Activated CD4-positive, alpha-beta T cell treated with anti-CD3 and anti-CD28 coated beads, Interleukin-2, amount 10 ng/mL, durations not matched to agents 7 days and 5 days (primary cell): ENCODE measurements around the gene BTC. TPM values are rescaled to one million over a fixed set of nuclear protein-coding genes. Genes with fewer than 3 reads are reported as not detected.
"Not testable (repeated sequence)": the region's sequence is repeated elsewhere in the genome, so short reads cannot be mapped to it uniquely, and the experiment has no call there.

Experiments
- CTCF ChIA-PET: fragments of 350-600 bp; sonication (Branson Sonifier 250); formaldehyde crosslinking; loops from one replicate; lab custom pipeline; 2021; ENCODE audit warnings: antibody characterized with exemption; lab: Charles Lee
- POLR2A ChIA-PET: fragments of 350-600 bp; sonication (Branson Sonifier 250); formaldehyde crosslinking; loops from one replicate; lab custom pipeline; 2021; ENCODE audit warnings: antibody characterized with exemption; lab: Charles Lee
- DNase-seq: peaks from one replicate; pipeline ENCODE4 v3.0.0-alpha.2; 2020
- H3K27ac Mint-ChIP-seq: one replicate; pipeline ENCODE4 v1.8.0; 2021; ENCODE audit warnings: mild to moderate bottlenecking, moderate library complexity, mixed read lengths
- H3K27me3 Mint-ChIP-seq: one replicate; pipeline ENCODE4 v1.8.0; 2021; ENCODE audit warnings: mixed read lengths
- H3K36me3 Mint-ChIP-seq: one replicate; pipeline ENCODE4 v1.8.0; 2021; ENCODE audit warnings: low read depth, mixed read lengths
- H3K4me1 Mint-ChIP-seq: one replicate; pipeline ENCODE4 v1.8.0; 2021; ENCODE audit warnings: mixed read lengths
- H3K4me3 Mint-ChIP-seq: one replicate; pipeline ENCODE4 v1.8.0; 2021; ENCODE audit warnings: mild to moderate bottlenecking, moderate library complexity, mixed read lengths
- H3K9me3 Mint-ChIP-seq: one replicate; pipeline ENCODE4 v1.8.0; 2021; ENCODE audit warnings: mixed read lengths
- total RNA-seq, 2 experiments: library from RNA; stranded (reverse); gene quantifications; one replicate each; pipeline ENCODE4 v1.2.3, GENCODE V29; 2021

Gene BTC, protein sequence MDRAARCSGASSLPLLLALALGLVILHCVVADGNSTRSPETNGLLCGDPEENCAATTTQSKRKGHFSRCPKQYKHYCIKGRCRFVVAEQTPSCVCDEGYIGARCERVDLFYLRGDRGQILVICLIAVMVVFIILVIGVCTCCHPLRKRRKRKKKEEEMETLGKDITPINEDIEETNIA
- not detected for total RNA-seq

- H3K36me3 Mint-ChIP-seq: no peaks in the 10 kb centered on the region
- H3K27me3 Mint-ChIP-seq: peaks cover 52% of the 10 kb centered on the region
- ChIA-PET CTCF (no interaction called here), POLR2A (no interaction called here)
- no peak within 1 kb of the TSS for H3K27ac Mint-ChIP-seq
- H3K9me3 Mint-ChIP-seq: no peaks in the 10 kb centered on the region
- no peak for DNase-seq
- H3K4me3 Mint-ChIP-seq: no peak within 1 kb of the TSS
- H3K4me1 Mint-ChIP-seq: peaks cover 2% of the 10 kb centered on the region
Observed at GRCh38 chr4:74794382-74795010, at the start of gene BTC. Gene BTC, minus strand, starts transcription at chr4:74794523. Its CDS starts 198 bp downstream, at chr4:74794325.

DNA sequence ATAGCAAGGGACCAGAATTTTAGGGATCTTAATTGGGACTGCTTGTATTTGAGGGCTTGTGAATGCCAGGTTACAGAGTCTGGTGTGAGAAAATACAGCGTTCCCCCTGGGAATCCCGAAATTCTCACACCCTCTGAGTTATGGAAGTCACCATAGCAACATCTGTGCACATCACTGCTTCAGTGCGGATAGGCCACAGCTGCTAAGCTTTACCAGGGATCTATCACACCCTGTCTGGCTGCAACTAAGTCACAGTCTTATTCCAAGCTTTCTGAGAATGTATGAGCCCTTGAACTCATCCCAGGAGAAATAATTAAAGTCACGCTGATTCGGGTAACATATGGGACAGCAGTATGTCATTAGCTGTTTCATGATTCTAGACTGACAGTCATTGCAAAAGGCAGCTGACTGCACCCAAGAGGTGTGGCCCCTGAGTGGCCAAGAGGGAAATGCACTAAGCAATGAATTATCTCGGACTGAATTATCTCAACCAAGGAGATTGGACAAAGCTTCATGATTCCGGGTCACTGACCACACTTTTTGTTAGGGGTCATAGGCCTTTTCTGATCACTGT is 46.7 kb upstream of the BTC start:
- no peaks in the 10 kb centered on the region for H3K27me3 Mint-ChIP-seq
- CTCF ChIA-PET: no interaction called here
- no peak for DNase-seq
- no peak overlapping the region for H3K4me3 Mint-ChIP-seq
- no peaks in the 10 kb centered on the region for H3K36me3 Mint-ChIP-seq
- no peak overlapping the region for H3K27ac Mint-ChIP-seq
- POLR2A ChIA-PET: no interaction called here
- no peaks in the 10 kb centered on the region for H3K9me3 Mint-ChIP-seq
- H3K4me1 Mint-ChIP-seq: no peaks in the 10 kb centered on the region

- no peaks in the 10 kb centered on the region for H3K9me3 Mint-ChIP-seq
- no peaks in the 10 kb centered on the region for H3K4me1 Mint-ChIP-seq
- no peak for DNase-seq
- POLR2A ChIA-PET: no interaction called here
- no peak overlapping the region for H3K27ac Mint-ChIP-seq
- CTCF ChIA-PET: no interaction called here
- no peaks in the 10 kb centered on the region for H3K36me3 Mint-ChIP-seq
- no peaks in the 10 kb centered on the region for H3K27me3 Mint-ChIP-seq
- H3K4me3 Mint-ChIP-seq: no peak overlapping the region
Observed at GRCh38 chr4:74838746-74839370, 44.5 kb upstream of the BTC start.

DNA sequence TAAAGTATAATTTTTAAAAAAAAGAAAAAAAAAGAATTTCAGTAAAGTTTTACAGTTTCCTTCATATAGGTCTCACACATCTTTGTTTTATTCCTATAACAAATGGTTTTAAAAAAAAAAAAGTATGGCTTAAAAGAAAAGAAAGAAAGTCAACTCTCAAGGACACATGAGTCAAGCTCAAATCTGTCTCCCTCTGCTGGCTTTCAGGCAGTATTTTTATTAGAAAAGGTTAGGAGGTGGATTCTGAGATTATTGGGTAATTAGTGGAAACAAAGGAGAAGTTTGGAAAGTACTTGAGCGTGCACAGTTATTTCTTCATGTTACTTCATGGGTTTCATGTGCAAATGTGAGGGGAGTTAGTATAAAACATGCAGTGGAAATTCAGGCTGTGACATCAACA is 36.6 kb upstream of the BTC start:
- no peak for DNase-seq
- POLR2A ChIA-PET: no interaction called here
- Mint-ChIP-seq H3K36me3 (no peaks in the 10 kb centered on the region), H3K9me3 (peaks cover 5% of the 10 kb centered on the region), H3K27ac (no peak overlapping the region), H3K4me3 (no peak overlapping the region), H3K4me1 (no peaks in the 10 kb centered on the region), H3K27me3 (no peaks in the 10 kb centered on the region)
- CTCF ChIA-PET: no interaction called here

DNA sequence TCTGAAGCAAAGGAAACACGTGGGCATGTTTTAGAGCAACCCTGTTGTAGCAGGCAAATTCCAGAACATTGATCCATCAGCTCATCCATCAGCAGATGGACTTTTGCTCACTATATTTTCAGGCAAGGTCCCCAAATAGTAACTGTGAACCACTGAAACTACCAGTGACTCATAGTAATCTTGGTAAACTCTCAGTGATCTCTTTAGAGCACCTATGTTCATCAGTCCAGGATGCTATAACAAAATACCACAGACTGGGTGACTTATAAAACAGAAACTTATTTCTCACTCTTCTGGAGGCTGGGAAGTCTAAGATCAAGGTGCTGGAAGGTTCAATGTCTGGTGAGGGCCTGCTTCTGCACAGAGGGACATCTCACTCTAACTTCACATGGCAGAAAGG is 28.9 kb upstream of the BTC start:
- Mint-ChIP-seq H3K27me3 (no peaks in the 10 kb centered on the region), H3K27ac (no peak overlapping the region), H3K9me3 (no peaks in the 10 kb centered on the region), H3K36me3 (no peaks in the 10 kb centered on the region), H3K4me3 (no peak overlapping the region), H3K4me1 (no peaks in the 10 kb centered on the region)
- no peak for DNase-seq
- CTCF ChIA-PET: no interaction called here
- POLR2A ChIA-PET: no interaction called here

- no peak overlapping the region for H3K4me3 Mint-ChIP-seq
- H3K27me3 Mint-ChIP-seq: no peaks in the 10 kb centered on the region
- CTCF ChIA-PET: no interaction called here
- H3K27ac Mint-ChIP-seq: no peak overlapping the region
- H3K36me3 Mint-ChIP-seq: no peaks in the 10 kb centered on the region
- no peaks in the 10 kb centered on the region for H3K4me1 Mint-ChIP-seq
- H3K9me3 Mint-ChIP-seq: no peaks in the 10 kb centered on the region
- POLR2A ChIA-PET: no interaction called here
- DNase-seq: no peak
Observed at GRCh38 chr4:74822603-74823002, 28.3 kb upstream of the BTC start.

GRCh38 chr4:74821541-74821940 is 27.2 kb upstream of the BTC start:
- CTCF ChIA-PET: no interaction called here
- H3K4me1 Mint-ChIP-seq: no peaks in the 10 kb centered on the region
- no peaks in the 10 kb centered on the region for H3K27me3 Mint-ChIP-seq

DNA sequence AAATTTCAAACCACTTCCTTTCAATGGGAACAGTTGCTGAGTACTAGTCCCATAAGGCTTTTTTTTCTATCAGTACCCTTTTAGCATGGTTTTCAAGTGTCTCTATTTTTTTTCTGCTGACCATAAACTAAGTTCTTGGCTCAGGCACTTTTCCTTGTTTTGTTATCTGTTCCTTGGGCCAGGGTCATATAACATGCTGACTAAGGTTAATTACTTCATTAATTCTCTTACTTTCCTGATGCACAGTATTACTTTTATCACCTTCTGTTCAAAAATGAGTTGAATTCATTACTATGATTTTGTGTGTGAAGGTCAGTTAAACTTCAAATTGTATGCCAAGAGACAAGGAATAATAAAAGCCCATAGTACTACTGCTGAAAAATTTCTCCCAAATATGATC is 19.7 kb upstream of the BTC start:
- H3K9me3 Mint-ChIP-seq: peaks cover 3% of the 10 kb centered on the region
- H3K4me3 Mint-ChIP-seq: no peak overlapping the region
- no peaks in the 10 kb centered on the region for H3K36me3 Mint-ChIP-seq
- ChIA-PET CTCF (no interaction called here), POLR2A (no interaction called here)
- H3K4me1 Mint-ChIP-seq: no peaks in the 10 kb centered on the region
- H3K27ac Mint-ChIP-seq: no peak overlapping the region
- no peaks in the 10 kb centered on the region for H3K27me3 Mint-ChIP-seq
- no peak for DNase-seq

More at GRCh38 chr4:74821541-74821940, 27.2 kb upstream of the BTC start:
- POLR2A ChIA-PET: interaction anchor here (0.7 kb wide), 1 partner anchor 19 kb away, joined by 3 read pairs; no protein-coding TSS in a partner anchor
- Mint-ChIP-seq H3K27ac (no peak overlapping the region), H3K36me3 (no peaks in the 10 kb centered on the region), H3K4me3 (no peak overlapping the region), H3K9me3 (no peaks in the 10 kb centered on the region)
- DNase-seq: no peak

GRCh38 chr4:74812056-74812455 is 17.7 kb upstream of the BTC start:
- H3K36me3 Mint-ChIP-seq, H3K9me3 Mint-ChIP-seq, H3K27me3 Mint-ChIP-seq, H3K4me3 Mint-ChIP-seq, CTCF ChIA-PET, POLR2A ChIA-PET, H3K27ac Mint-ChIP-seq, DNase-seq, H3K4me1 Mint-ChIP-seq: not testable (repeated sequence)

- no peak for DNase-seq
- Mint-ChIP-seq H3K27me3 (peaks cover 7% of the 10 kb centered on the region), H3K4me1 (no peaks in the 10 kb centered on the region), H3K36me3 (no peaks in the 10 kb centered on the region), H3K27ac (no peak overlapping the region), H3K4me3 (no peak overlapping the region), H3K9me3 (no peaks in the 10 kb centered on the region)
- POLR2A ChIA-PET: no interaction called here
- CTCF ChIA-PET: no interaction called here
Observed at GRCh38 chr4:74805601-74806000, 11.3 kb upstream of the BTC start.

GRCh38 chr4:74800310-74800709 is 6.0 kb upstream of the BTC start:
- H3K27me3 Mint-ChIP-seq: peaks cover 19% of the 10 kb centered on the region
- H3K4me3 Mint-ChIP-seq: no peak overlapping the region
- H3K9me3 Mint-ChIP-seq: no peaks in the 10 kb centered on the region
- no peak for DNase-seq
- ChIA-PET POLR2A (no interaction called here), CTCF (no interaction called here)
- no peak overlapping the region for H3K27ac Mint-ChIP-seq
- no peaks in the 10 kb centered on the region for H3K4me1 Mint-ChIP-seq
- no peaks in the 10 kb centered on the region for H3K36me3 Mint-ChIP-seq

- no peak for DNase-seq
- Mint-ChIP-seq H3K4me1 (peaks cover 2% of the 10 kb centered on the region), H3K36me3 (no peaks in the 10 kb centered on the region), H3K27ac (no peak overlapping the region), H3K9me3 (no peaks in the 10 kb centered on the region), H3K4me3 (no peak overlapping the region), H3K27me3 (peaks cover 48% of the 10 kb centered on the region)
- ChIA-PET POLR2A (no interaction called here), CTCF (no interaction called here)
Observed at GRCh38 chr4:74796631-74797030, 2.3 kb upstream of the BTC start.

- Mint-ChIP-seq H3K27me3 (peaks cover 52% of the 10 kb centered on the region), H3K9me3 (no peaks in the 10 kb centered on the region), H3K36me3 (no peaks in the 10 kb centered on the region), H3K4me1 (peaks cover 2% of the 10 kb centered on the region), H3K27ac (no peak overlapping the region), H3K4me3 (no peak overlapping the region)
- CTCF ChIA-PET: no interaction called here
- no peak for DNase-seq
- POLR2A ChIA-PET: no interaction called here
Observed at GRCh38 chr4:74793757-74794381, 454 bp downstream of the BTC start.
